HG02623 (cell line): ENCODE data around the gene COL6A3.
"Not testable (repeated sequence)": the region's sequence is repeated elsewhere in the genome, so short reads cannot be mapped to it uniquely, and the experiment has no call there.

Experiments
- ATAC-seq: cut with Tn5 transposase; IDR thresholded peaks from one replicate; pipeline ENCODE4 v1.9.1; 2021; ENCODE audit warnings: moderate library complexity; ENCODE audit not compliant: unreplicated experiment

The COL6A3 gene

GRCh38 chr2:237319887-237320286 is 94.1 kb downstream of the COL6A3 start:
- no peak for ATAC-seq

- no peak for ATAC-seq
Measured at GRCh38 chr2:237319086-237319820, 94.7 kb downstream of the COL6A3 start.

GRCh38 chr2:237316339-237316738 is 97.6 kb downstream of the COL6A3 start:
- no peak for ATAC-seq

- no peak for ATAC-seq
Measured at GRCh38 chr2:237315829-237316225, 98.1 kb downstream of the COL6A3 start.

GRCh38 chr2:237315170-237315828 is 98.7 kb downstream of the COL6A3 start:
- no peak for ATAC-seq

GRCh38 chr2:237314681-237315080 is 99.3 kb downstream of the COL6A3 start:
- ATAC-seq, result no peak

- ATAC-seq, result no peak
Measured at GRCh38 chr2:237314198-237314597, 99.8 kb downstream of the COL6A3 start.

- ATAC-seq, result no peak
Measured at GRCh38 chr2:237312021-237312755, 101.8 kb downstream of the COL6A3 start.

- ATAC-seq, result no peak
Measured at GRCh38 chr2:237310515-237311114, 103.3 kb downstream of the COL6A3 start.

GRCh38 chr2:237309416-237309815 is 104.5 kb downstream of the COL6A3 start:
- ATAC-seq, result no peak

- ATAC-seq, result no peak
Measured at GRCh38 chr2:237309011-237309410, 105.0 kb downstream of the COL6A3 start.

GRCh38 chr2:237307474-237307873 is 106.5 kb downstream of the COL6A3 start:
- no peak for ATAC-seq

- no peak for ATAC-seq
Measured at GRCh38 chr2:237306787-237307170, 107.2 kb downstream of the COL6A3 start.

GRCh38 chr2:237306083-237306786 is 107.7 kb downstream of the COL6A3 start:
- no peak for ATAC-seq

GRCh38 chr2:237305579-237305978 is 108.4 kb downstream of the COL6A3 start:
- ATAC-seq, result no peak

GRCh38 chr2:237304763-237305514 is 109.0 kb downstream of the COL6A3 start:
- no peak for ATAC-seq

- not testable (repeated sequence) for ATAC-seq
Measured at GRCh38 chr2:237303244-237303643, 110.7 kb downstream of the COL6A3 start.

- ATAC-seq, result no peak
Measured at GRCh38 chr2:237301595-237301994, 112.4 kb downstream of the COL6A3 start.

- no peak for ATAC-seq
Measured at GRCh38 chr2:237300739-237301138, 113.2 kb downstream of the COL6A3 start.

GRCh38 chr2:237299906-237300305 is 114.1 kb downstream of the COL6A3 start:
- ATAC-seq, result no peak
